Cardiac fibroblast (primary cell): ENCODE data around the gene PCARE.

Source experiments
- DNase-seq, 2 donors: peaks; one replicate each; pipeline versions ENCODE4 v3.0.0 to v3.0.0-alpha.2; 2010; ENCODE audit warnings: low read depth in 2 of 2
- H3K4me3 ChIP-seq, 2 donors: replicated peaks in 1 of 2; 1 replicate in 1 of 2; 2 replicates in 1 of 2; pipeline ENCODE4 v1.5.1; 2011; ENCODE audit warnings: low read depth in 2 of 2, low read length in 2 of 2, mild to moderate bottlenecking in 2 of 2, moderate library complexity in 1 of 2
- TF ChIP-seq, protein P1 (sequence below): IDR thresholded peaks from one replicate; pipeline ENCODE4 v1.5.1; 2011; ENCODE audit warnings: low read depth, mild to moderate bottlenecking, low read length, inconsistent platforms

The PCARE gene

DNA sequence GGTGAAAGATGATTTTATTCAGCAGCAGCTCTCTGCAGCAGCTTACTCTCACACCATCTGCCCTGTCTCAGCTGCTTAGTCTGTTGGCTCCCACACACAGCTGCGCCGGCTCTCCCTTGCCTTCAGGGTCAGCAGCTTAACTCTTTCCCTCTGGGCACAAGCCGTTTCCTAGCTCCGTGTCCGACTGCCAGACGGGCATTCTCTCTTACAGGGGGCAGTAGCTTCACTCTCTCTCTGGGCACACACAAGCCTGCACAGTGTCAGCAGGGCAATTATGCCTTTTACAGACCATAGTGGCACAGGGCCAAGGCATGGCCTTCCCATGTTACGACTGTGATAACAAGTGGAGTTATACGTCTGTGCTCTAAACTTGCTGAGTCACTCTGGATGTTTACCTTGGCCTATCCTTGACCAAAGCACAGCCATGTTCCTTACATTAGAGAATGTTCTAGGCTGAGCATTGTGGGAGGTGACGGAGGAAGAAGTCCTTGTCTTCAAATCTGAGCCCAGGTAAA is 31.7 kb downstream of the PCARE start:
- H3K4me3 ChIP-seq = no peak overlapping the region
- TF ChIP-seq, protein P1, sequence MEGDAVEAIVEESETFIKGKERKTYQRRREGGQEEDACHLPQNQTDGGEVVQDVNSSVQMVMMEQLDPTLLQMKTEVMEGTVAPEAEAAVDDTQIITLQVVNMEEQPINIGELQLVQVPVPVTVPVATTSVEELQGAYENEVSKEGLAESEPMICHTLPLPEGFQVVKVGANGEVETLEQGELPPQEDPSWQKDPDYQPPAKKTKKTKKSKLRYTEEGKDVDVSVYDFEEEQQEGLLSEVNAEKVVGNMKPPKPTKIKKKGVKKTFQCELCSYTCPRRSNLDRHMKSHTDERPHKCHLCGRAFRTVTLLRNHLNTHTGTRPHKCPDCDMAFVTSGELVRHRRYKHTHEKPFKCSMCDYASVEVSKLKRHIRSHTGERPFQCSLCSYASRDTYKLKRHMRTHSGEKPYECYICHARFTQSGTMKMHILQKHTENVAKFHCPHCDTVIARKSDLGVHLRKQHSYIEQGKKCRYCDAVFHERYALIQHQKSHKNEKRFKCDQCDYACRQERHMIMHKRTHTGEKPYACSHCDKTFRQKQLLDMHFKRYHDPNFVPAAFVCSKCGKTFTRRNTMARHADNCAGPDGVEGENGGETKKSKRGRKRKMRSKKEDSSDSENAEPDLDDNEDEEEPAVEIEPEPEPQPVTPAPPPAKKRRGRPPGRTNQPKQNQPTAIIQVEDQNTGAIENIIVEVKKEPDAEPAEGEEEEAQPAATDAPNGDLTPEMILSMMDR = no peak
- peak; percentile 56 to 72 for DNase-seq

DNA sequence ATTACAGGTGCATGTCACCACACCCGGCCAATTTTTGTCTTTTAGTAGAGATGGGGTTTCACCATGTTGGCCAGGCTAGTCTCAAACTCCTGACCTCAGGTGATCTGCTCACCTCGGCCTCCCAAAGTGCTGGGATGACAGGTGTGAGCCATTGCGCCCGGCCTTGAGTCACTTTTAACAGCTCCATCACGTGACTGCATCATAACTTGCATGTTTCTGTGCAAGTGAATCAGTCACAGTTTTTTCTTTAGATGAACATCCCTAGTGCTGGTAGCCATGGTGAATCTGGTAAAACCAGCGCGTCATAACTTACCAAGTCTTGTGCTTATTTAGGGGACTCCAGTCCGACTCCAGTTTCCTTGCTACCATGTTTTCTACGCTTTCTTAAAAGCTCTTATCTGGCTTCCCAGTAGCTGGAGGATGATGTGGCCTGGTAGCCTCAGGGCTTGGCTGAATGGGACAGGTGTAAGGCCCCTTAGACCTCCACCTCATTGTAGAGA is 33.1 kb downstream of the PCARE start:
- DNase-seq = no peak
- TF ChIP-seq, protein P1 = no peak
- H3K4me3 ChIP-seq = no peak overlapping the region

DNA sequence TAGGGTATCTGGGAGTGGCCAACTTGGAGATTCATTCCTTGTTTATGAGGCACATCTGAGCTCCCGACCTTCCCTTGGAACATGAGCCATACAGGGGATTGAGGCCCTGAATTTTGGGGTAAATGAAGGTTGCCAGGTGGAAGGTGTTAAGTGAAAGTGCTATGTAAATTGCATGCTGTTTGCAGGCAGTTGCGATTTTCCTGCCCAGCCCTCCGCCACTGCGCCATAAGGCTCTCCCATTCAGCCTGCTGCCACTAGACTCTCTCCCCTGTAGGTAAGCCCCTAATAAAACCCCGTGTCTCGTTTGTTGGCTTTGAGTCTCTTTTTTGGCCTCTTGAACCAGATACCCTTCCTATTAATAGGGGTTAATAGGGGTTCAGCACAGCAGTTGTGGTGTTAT is 33.8 kb downstream of the PCARE start:
- no peak for DNase-seq
- TF ChIP-seq, protein P1 = no peak

DNA sequence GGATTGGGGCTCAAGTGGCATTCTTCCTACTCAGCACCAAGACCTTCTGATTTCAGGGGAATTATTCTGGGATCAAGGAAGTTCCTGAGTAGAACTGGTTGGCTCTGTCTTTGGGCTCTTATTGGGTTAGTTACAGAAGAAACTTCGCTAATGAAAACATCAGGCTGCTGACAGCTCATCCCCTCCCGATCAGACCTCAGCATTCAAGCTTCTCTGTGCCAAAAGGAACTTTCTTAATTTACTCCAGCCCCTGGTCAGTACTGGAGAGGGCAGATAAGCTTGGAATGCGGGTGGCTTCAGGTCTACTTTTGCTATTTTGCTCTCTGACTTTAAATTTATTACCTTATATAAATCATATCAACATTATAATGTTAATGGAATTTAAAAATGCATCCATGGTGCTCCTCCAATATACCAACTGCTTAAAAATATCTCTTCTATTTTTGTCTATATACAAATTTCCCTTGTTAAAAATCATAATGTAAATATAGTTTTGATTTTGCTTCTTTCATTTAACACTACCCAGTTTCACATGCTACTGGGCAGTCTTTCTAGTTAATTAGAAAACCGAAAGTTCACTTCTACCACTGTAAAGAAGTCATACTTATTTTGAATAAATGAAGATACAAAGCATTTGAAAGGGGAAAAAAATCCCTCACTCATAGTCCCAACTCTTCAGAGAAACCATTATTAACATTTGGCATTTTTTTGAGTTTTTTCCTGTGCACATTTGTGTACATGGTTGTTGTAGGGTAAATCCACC is 34.4 kb downstream of the PCARE start:
- TF ChIP-seq, protein P1 = no peak
- H3K4me3 ChIP-seq = no peak overlapping the region

More for the DNA sequence above, 33.8 kb downstream of the PCARE start:
- H3K4me3 ChIP-seq = no peak overlapping the region

DNA sequence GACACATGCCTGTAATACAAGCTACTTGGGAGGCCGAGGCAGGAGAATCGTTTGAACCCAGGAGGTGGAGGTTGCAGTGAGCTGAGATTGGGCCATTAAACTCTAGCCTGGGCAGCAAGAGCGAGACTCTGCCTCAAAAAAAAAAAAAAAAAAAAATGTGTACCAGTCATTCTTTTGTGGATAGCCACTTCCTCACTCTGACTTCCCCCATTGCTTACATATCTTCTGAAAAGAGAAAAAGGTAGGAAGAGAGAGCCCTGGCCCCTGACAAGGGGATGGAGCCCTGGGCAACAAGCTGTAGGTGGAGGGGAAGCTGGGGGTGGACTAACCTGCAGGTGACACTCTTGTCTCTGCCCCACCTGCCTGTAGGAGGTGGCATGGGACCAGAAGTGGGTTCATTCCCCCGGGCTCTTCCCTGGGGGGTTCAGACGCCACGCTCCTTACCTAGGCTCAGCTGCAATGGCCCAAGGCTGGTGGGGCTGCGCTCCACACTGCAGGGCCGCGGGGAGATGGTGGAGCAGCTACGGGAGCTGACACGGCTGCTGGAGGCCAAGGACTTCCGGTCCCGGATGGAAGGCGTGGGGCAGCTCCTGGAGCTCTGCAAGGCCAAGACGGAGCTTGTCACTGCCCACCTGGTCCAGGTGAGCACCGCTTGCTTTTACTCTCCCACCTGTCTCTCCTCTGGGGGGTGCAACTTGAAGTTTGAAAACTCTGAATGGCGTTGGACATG is 39.1 kb downstream of the PCARE start:
- TF ChIP-seq, protein P1 = no peak

More for the DNA sequence above, 34.4 kb downstream of the PCARE start:
- peak in 1 of 2 donors; percentile 61 for DNase-seq

DNA sequence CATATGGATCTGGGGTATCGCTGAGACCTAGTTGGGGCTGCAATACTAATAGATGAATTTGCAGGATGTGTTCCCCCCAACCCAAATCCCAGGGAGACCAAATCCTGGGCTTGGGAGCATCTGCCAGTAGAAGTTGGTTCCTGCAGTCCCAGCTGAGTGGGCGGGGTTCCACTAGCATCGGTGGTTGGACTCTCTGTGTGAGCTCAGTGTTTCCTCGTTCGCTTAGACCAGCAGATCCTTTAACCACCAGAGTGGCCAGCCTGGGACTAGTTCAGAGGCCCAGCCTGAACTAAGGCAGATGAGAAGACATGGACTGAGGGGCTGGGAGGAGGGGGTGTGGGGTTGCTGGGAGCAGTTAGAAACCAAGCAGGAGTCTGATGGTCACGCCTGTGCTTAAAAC is 40.7 kb downstream of the PCARE start:
- H3K4me3 ChIP-seq = no peak overlapping the region
- TF ChIP-seq, protein P1 = no peak
- peak in 1 of 2 donors; percentile 20 for DNase-seq

More for the DNA sequence above, 39.1 kb downstream of the PCARE start:
- DNase-seq = no peak
- no peak overlapping the region for H3K4me3 ChIP-seq
